K562 (cell line): ENCODE measurements around the gene TRAF7. TPM values are rescaled to one million over a fixed set of nuclear protein-coding genes. Genes with fewer than 3 reads are reported as not detected.
A peak's percentile ranks its signal among the peaks of the same experiment; 100 is the strongest.

Source experiments
- CBFA2T2 ChIP-seq: fragments of 450-650 bp; conservative IDR thresholded peaks from 2 replicates; pipeline ENCODE4 v1.6.1; 2017; ENCODE audit warnings: mild to moderate bottlenecking
- CBX5 ChIP-seq: IDR thresholded peaks from 2 replicates; pipeline ENCODE4 v1.6.1; 2014; ENCODE audit warnings: low read depth, borderline replicate concordance
- ETV5 ChIP-seq: sonication (generic); formaldehyde crosslinking; IDR thresholded peaks from 2 replicates; pipeline ENCODE4 v1.4.0; 2020; ENCODE audit warnings: low read depth, mild to moderate bottlenecking, missing genetic modification reagents
- KDM1A ChIP-seq, 2 experiments: fragments of 450-650 bp; IDR thresholded peaks; 2 replicates each; pipeline ENCODE4 v1.6.1; 2016; ENCODE audit warnings: mild to moderate bottlenecking in 2 of 2
- PHF21A ChIP-seq: fragments of 450-650 bp; IDR thresholded peaks from 2 replicates; pipeline ENCODE4 v1.6.1; 2017; ENCODE audit warnings: low read depth, borderline replicate concordance
- RAD21 ChIP-seq, 2 experiments: fragments of 250-450 bp in 1 of 2; fragments of 450-650 bp in 1 of 2; sonication (Bioruptor Pico) in 1 of 2; formaldehyde crosslinking in 1 of 2; IDR thresholded peaks in 1 of 2; conservative IDR thresholded peaks in 1 of 2; 2 replicates each; pipeline versions ENCODE4 v1.4.0 to v1.8.0; 2020 to 2022; ENCODE audit warnings: mild to moderate bottlenecking in 2 of 2, moderate library complexity in 1 of 2
- REST ChIP-seq, 2 experiments: fragments of 450-650 bp; formaldehyde crosslinking in 1 of 2; IDR thresholded peaks; 2 replicates each; pipeline versions ENCODE4 v1.4.0 to v1.6.1; 2014 to 2020; ENCODE audit warnings: mild to moderate bottlenecking in 2 of 2, borderline replicate concordance in 1 of 2, low read depth in 1 of 2
- SMC3 ChIP-seq: conservative IDR thresholded peaks from 2 replicates; pipeline ENCODE4 v1.6.1; 2011; ENCODE audit warnings: low read depth, low read length, improper control_type of control experiment; ENCODE audit not compliant: insufficient read depth
- TRIM28 ChIP-seq: fragments of 450-650 bp; IDR thresholded peaks from 2 replicates; pipeline ENCODE4 v1.6.1; 2017
- ZBTB43 ChIP-seq: sonication (generic); formaldehyde crosslinking; IDR thresholded peaks from 2 replicates; pipeline ENCODE4 v1.8.0; 2023; ENCODE audit warnings: mild to moderate bottlenecking, missing genetic modification reagents
- ZC3H11A ChIP-seq: IDR thresholded peaks from 2 replicates; pipeline ENCODE4 v1.6.1; 2012; ENCODE audit warnings: low read depth, low read length, improper control_type of control experiment
- polyA plus RNA-seq, 8 experiments: library from polyadenylated mRNA; depleted of rRNA in 4 of 8; stranded (reverse) in 5 of 8; unstranded in 3 of 8; fragments of >200 nt; fragmentation: Nextera tagmentation in 2 of 8; fragmentation: Illumina TruSeq in 1 of 8; extraction: Ambion mirVana in 2 of 8; extraction: Trizol in 1 of 8; gene quantifications; 2 replicates each; pipeline versions ENCODE4 v1.2.1 to v1.2.3, GENCODE V29; 2011 to 2014; ENCODE audit warnings: inconsistent platforms in 1 of 8, missing spikeins in 1 of 8
- total RNA-seq, 7 experiments: library from RNA; depleted of rRNA in 6 of 7; stranded (reverse); fragments of >200 nt in 6 of 7; fragmentation: Illumina TruSeq in 2 of 7; extraction: Trizol in 2 of 7; gene quantifications; 2 replicates each; pipeline versions ENCODE4 v1.2.1 to v1.2.3, GENCODE V29; 2011 to 2021; ENCODE audit warnings: low replicate concordance in 1 of 7

Gene TRAF7
- total and polyA plus RNA-seq, 9 of the 15 experiments (the other 6 are each of a cell fraction or from before 2014, with no cell fraction given), result 1.1 to 113 (median 41.6) TPM

GRCh38 chr16:2194852-2195321, 39.3 kb downstream of the TRAF7 start (continued):
- TF ChIP-seq TRIM28 (no peak), ETV5 (CRISPR knock-in tag) (no peak), KDM1A (IDR thresholded peaks at IDR 0.05) (peak in 1 of 2 experiments; percentile 90; a peak in 3 of 4 replicates), ZBTB43 (CRISPR knock-in tag) (no peak), CBFA2T2 (no peak), SMC3 (peak; percentile 48; the same call in 1 of the 2 replicates), RAD21 (CRISPR knock-in tag; conservative IDR thresholded peaks at IDR 0.05 in 1 of 2, IDR thresholded peaks at IDR 0.05 in 1 of 2) (peak; percentile 67 to 86), ZC3H11A (no peak), REST (IDR thresholded peaks at IDR 0.05; ENCODE audit: borderline replicate concordance) (peak; percentile 75), REST (CRISPR knock-in tag; IDR thresholded peaks at IDR 0.05; ENCODE audit: low read depth) (no peak), PHF21A (no peak), CBX5 (no peak)
